GM12864 (cell line): ENCODE data around the gene ARPC4.

Experiments
- DNase-seq: peaks from one replicate; pipeline ENCODE4 v3.0.0-alpha.2; 2011; ENCODE audit warnings: low read depth
- H3K4me3 ChIP-seq: 2 replicates; pipeline ENCODE4 v1.5.1; 2011; ENCODE audit warnings: mild to moderate bottlenecking, low read depth, low read length, control low read depth
- TF ChIP-seq, protein P1 (sequence below): IDR thresholded peaks from 2 replicates; pipeline ENCODE4 v1.5.1; 2011; ENCODE audit warnings: low read depth, mild to moderate bottlenecking, moderate library complexity, low read length, control low read depth, inconsistent platforms; ENCODE audit errors: missing control alignments

The ARPC4 gene

DNA sequence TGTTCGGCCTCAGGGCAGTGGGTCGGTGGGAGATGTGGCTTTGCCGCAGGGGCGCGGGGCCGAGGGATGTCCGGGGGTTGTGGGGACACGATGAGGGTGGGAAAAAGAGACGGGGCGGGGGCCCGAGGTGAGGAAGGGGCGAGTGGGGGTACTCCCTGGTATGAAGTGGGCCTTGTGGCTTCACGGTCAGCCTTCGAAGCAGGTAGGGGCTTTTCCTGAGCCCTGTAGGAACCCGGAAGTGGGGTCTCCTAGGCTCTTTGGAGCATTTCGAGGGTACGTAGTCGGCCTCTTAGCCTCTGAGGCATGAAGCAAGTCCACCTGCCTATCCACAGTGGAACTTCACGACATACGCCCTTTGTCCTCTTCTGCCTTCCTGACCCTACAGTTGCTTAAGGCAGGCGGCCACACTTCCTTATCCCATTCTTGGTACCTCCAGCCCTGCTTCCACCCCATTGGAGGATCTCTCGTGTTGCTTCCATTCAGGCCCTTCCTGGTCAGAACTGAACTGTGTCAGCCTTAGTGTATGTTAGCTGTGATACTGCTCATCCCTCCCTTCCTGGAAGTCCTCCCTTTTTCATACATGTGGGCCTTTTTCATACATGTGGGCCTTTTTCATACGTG lies 389 bp downstream of the ARPC4 start:
- H3K4me3 ChIP-seq = peak overlapping the region; percentile 64
- no peak for DNase-seq
- TF ChIP-seq, protein P1, sequence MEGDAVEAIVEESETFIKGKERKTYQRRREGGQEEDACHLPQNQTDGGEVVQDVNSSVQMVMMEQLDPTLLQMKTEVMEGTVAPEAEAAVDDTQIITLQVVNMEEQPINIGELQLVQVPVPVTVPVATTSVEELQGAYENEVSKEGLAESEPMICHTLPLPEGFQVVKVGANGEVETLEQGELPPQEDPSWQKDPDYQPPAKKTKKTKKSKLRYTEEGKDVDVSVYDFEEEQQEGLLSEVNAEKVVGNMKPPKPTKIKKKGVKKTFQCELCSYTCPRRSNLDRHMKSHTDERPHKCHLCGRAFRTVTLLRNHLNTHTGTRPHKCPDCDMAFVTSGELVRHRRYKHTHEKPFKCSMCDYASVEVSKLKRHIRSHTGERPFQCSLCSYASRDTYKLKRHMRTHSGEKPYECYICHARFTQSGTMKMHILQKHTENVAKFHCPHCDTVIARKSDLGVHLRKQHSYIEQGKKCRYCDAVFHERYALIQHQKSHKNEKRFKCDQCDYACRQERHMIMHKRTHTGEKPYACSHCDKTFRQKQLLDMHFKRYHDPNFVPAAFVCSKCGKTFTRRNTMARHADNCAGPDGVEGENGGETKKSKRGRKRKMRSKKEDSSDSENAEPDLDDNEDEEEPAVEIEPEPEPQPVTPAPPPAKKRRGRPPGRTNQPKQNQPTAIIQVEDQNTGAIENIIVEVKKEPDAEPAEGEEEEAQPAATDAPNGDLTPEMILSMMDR = no peak

DNA sequence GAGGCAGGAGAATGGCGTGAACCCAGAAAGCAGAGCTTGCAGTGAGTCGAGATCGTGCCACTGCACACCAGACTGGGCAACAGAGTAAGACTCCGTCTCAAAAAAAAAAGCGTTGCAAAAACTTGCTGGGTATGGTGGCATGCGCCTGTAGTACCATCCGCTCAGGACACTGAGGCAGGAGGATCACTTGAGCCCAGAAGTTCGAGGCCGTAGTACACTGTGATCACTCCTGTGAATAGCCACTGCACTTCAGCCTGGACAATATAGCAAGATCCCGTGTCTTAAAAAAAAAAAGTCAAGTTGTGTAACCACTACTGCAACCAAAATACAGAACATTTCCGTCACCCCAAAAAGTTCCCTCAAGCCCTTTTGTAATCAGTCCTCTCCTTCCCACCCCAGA lies 1.5 kb downstream of the ARPC4 start:
- TF ChIP-seq, protein P1 = no peak
- H3K4me3 ChIP-seq = peak overlapping the region; percentile 64

GRCh38 chr3:9795207-9795606 lies 2.3 kb downstream of the ARPC4 start:
- H3K4me3 ChIP-seq = no peak overlapping the region; the same call in 1 of the 2 replicates
- TF ChIP-seq, protein P1 = no peak
- DNase-seq = no peak

More for the DNA sequence above, 1.5 kb downstream of the ARPC4 start:
- DNase-seq = no peak

GRCh38 chr3:9797196-9797945 lies 4.5 kb downstream of the ARPC4 start:
- no peak for DNase-seq
- TF ChIP-seq, protein P1 = no peak
- no peak overlapping the region for H3K4me3 ChIP-seq

GRCh38 chr3:9800529-9800928 lies 7.6 kb downstream of the ARPC4 start:
- TF ChIP-seq, protein P1 = peak; percentile 36
- no peak for DNase-seq
- no peak overlapping the region for H3K4me3 ChIP-seq

- no peak overlapping the region for H3K4me3 ChIP-seq
- DNase-seq = no peak
- TF ChIP-seq, protein P1 = no peak
Measured at GRCh38 chr3:9803494-9803893, 10.6 kb downstream of the ARPC4 start.
